HG03159 (cell line): ENCODE results near the gene GLT6D1.
"Not testable (repeated sequence)": the region's sequence is repeated elsewhere in the genome, so short reads cannot be mapped to it uniquely, and the experiment has no call there.

Source experiments
- ATAC-seq: cut with Tn5 transposase; IDR thresholded peaks from one replicate; pipeline ENCODE4 v1.9.1; 2021; ENCODE audit warnings: mild to moderate bottlenecking, moderate library complexity; ENCODE audit not compliant: unreplicated experiment

The GLT6D1 gene, protein sequence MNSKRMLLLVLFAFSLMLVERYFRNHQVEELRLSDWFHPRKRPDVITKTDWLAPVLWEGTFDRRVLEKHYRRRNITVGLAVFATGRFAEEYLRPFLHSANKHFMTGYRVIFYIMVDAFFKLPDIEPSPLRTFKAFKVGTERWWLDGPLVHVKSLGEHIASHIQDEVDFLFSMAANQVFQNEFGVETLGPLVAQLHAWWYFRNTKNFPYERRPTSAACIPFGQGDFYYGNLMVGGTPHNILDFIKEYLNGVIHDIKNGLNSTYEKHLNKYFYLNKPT

DNA sequence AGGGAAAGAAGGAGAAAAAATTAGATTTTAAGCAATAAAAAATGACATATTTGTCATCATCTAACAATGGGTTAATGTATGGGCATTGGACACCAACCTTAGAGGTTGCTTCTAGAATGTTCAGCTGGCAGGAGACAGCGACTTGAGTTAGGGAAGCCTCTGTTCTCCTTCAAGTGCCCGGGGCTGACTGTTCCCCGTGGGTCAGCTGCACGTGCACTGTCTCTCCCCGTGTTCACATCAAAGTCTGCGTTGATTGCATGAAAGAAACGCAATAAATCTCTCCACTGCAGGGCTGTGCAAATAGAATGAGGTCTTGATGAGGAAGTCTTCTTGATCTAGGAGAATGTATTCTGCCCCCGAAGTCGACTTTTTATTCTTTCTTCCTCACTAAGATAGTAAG, at the start of gene GLT6D1:
Gene GLT6D1, minus strand, starts transcription at position 345 of the 400 bp plus-strand sequence. CDS start 353 bp downstream, outside the sequence.
- no peak for ATAC-seq

DNA sequence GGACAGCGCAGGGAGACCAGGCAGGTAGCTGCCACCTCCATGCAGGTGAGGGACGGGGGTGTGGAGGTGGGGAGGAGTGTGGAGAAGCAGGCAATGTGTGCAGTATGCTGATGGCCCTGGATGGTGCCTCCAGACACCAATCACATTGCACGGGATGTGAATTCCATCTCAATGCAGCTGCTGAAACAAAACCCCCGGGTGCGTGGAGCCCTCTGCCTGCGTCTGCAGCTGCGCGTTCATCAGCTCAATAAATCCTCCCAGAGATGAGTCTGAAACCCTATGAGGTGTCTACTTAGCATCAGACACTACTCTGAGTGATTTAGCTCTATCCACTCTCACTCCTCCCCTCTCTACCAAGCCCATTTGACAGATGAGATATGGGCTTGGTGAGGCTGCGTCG, 49.7 kb upstream of the GLT6D1 start:
- ATAC-seq: no peak

DNA sequence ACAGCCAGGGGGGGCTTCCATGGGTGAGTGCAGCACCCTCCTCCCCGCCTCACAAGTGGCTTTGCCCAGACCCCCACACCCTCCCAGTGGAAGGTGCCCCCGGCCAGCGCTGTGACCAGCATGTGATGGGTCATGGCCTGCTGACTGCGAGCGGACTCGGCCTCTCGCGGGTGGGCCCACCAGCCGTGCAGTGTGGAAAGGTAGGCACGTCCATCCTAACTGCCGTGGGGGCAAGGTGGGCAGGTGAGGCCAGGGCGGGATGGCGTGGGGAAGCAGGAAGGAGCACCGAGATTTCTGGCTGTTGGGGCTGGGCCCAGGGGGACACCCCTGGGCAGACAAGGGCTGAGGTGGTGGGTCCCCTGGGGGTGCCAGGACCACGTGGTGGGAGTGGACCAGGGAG, 47.9 kb upstream of the GLT6D1 start:
- no peak for ATAC-seq

DNA sequence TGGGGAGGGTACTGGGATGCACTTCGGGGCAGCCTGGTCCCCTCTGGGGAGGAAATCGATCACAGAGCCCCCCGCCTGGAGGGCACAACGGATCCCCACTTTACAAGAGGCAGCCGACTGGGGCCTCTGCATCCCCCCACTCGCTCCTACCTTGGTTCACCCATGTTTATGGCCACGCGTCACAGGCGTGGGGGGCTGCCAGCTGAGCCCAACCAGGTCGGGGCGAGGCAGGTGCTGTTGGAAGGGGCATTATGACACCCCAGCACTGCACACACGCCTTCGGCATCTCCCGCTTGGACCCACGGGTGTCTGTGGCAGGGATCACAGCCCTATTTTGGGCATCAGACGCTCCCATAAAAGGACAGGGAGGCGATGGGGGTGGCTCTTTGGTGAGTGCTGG, 45.4 kb upstream of the GLT6D1 start:
- ATAC-seq: no peak

DNA sequence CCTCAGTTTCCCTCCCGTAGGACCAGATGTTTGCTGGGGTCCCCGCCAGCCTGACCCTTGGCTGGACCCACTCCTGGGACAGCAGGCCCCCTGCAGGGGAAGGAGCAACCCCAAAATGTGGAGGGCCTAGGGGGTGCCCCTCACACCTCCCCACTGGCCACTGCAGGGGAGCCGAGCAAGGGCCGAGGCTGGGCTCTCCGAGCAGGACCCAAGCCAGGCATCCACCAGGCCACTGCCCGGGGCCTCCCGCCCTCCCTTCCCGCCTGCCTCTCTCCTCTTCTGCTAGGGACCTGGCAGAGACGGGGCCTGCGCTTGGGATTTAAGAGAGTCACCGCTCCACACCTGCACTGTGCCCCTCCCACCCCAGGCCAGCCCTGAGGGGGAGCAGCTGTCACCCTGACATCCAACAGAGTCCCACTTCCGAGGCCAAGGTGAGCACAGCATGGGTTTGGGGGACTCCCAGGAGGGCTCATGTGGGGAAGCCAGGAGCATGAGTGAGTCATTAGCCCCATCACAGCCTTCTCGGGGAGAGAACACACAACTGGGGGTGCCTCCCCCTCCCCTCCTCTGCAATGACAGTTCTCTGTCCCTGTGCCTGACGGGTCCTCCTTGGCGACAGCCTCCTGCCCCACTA, 44.2 kb upstream of the GLT6D1 start:
- no peak for ATAC-seq

DNA sequence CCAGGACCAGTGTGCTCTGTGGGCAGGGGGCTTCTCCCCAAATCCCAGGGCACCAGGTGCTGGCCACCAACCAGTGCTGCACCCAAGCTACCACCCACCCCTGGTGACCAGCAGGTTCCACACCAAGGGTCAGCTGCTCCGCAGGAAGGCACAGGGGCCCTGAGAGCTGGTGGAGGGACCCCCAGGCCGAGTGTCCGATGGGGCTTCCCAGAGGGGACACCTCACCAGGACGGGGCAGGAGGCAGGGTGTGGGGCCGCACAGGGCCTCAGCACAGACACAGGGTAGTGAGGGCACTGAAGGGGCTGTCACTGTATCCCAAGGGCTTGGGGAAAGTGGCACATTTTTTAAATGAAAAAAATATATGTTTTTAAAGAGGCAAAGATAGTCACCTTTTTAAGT, 41.8 kb upstream of the GLT6D1 start:
- no peak for ATAC-seq

DNA sequence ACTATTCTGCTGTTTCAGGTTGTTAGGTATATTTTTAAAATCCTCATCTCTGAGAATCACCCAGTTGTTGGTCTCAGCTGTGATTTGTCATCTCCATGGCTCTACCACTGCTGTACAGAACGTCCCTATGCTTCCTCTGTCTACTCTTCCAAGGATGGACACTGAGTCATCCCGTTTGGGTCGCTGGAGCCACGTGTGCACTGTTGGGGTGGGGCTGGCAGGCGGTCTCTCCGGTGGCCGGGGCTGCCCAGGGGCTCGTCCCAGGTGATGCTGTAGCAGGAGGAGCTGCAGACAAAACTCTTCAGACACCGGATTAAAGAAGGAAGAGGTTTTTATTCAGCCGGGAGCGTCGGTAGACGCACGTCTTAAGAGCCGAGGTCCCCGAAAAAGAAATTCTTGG, 40.7 kb upstream of the GLT6D1 start:
- no peak for ATAC-seq

DNA sequence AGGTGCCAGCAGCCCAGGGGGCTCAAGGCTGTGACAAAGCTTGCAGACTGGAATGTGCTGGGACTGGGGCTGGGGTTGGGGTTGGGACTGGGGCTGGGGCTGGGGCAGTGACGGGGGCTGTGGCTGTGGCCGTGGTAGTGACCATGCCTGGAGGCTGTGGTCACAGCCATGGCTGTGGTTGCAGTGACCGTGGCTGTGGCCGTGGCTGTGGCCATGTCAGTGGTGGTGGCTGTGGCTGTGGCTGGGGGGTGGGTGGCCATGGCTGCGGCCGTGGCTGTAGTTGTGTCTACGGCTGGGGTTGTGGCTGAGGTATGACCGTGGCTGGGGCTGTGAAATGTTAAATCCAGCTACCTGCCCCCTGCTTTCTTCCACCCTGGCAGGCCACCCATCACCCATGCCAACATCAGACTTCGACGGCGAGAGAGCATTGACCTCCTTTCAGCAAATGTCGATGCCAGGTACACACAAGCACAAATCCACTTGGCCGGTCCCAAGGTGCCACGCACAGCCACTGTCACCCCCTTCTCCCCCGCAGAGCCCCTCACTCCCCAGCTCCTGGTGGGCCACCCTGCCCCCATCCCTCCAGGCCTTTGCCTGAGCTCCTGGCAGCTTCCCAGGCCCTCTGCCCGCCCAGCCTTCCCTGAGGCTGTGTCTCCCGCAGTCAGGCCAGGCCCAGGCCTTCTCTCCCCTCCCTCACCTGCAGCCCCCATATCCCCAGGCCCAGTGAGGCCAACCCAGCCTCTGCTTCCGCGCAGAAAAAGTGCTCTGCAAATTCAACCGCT, 39.1 kb upstream of the GLT6D1 start:
- ATAC-seq: no peak

DNA sequence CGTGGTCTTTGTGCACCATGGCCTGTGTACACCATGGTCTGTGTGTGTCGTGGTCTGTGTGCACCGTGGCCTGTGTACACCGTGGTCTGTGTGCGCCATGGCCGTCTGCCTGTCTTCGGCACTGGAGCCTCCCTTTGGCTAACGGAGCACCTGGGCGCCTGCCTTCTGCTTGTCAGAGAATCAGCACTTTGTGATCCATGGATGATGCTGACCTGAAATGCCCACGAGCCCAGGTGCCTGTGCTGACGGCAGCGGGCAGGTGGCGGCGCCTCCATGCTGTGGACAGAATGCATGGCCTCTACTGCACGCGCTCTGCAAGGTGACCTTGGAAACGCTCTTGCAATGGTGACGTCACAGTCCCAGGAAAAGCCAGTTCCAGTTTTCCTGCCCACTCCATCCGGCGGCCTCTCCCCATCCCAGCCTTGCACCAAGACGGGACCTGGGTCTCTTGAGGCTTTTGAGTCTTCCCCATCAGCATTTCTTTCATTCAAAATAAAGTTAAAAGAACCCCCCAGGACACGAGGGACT, 38.4 kb upstream of the GLT6D1 start:
- ATAC-seq: no peak

DNA sequence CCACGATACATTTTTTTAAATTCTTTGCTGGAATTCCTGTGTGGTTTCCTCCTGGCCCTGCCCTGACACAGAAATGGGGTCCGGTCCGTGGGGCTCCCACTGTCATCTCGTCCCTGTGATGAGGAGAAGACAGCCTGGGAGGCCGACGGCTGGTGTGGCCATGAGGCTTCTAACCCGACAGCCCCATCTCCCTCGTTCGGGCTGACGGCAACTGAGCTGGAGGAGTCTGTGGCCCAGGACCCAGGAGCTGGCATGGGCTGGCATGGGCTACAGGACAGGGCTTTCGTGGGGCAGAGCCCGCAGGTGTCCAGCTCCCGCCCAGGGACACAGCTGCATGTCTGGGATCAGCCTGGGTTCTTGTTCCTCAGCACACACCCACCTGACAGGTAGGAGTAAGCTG, 37.6 kb upstream of the GLT6D1 start:
- ATAC-seq: no peak

DNA sequence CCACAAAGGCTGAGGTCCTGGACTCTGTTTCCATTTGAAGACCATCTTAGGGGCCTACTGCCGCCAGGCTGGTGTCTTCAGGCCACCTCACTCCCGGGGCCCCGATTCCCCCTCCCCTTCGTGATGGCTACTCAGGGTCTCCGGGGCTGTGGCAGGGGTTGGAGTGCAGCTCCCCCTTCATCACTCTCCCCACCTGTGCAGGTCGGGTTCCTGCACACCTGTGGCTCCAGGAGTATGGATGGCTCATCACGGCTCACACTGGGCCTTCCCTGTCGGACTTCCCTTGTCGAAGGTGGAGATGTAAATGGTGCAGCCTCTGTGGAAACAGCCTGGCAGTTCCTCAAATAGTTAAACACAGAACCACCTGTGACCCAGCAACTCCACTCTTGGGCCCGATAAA, 35.6 kb upstream of the GLT6D1 start:
- no peak for ATAC-seq

DNA sequence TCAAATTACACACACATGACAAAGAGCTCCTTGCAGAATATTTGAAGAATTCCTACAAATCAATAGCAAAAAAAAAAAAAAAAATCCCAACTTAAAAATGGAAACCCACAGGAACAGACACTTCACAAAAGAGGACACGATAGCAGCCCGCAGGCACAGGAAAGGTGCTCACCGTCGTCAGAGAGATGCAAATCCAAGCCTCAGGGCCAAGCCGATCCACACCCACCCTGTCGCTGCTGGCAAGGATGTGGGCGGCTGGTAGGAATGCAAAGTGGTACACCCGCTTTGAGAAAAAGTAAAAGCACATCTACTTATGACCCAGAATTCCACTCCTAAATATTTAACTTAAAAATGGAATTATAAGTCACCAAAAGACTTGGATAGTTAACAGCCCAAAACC, 34.6 kb upstream of the GLT6D1 start:
- no peak for ATAC-seq

DNA sequence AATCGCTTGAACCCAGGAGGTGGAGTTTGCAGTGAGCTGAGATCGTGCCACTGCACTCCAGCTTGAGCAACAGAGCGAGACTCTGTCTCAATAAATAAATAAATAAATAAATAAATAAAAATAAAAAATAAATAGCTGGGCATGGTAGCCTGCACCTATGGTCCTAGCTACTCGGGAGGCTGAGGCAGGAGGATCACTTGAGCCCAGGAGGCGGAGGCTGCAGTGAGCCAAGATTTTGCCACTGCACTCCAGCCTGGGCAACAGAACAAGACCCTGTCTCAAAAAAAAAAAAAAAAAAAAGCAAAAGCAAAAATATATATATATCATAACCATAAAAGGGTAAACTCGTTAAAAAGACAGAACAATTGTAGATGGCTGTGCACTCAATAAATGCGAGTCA, 33.4 kb upstream of the GLT6D1 start:
- not testable (repeated sequence) for ATAC-seq

DNA sequence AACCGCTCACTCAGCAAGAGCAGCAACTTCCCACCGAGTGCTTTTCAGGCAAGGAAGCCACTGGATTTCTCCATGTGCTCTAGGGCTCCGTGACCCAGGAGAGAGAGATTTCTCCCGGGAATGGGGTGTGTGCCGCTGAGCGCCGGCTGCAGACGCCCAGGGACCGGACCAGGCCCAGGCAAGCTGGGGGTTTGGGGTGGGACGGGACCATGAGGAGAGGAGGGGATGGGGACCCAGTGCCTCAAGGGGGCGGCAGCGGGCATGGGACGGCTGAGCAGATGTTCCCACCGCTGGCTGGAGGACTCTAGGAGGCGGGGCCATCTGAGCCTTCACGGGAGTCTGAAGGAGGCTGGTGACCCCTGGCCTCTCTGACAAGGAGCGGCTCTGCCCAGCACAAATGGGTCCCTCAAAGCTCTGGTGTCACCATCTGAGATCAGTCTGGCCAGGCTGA, 32.3 kb upstream of the GLT6D1 start:
- no peak for ATAC-seq

DNA sequence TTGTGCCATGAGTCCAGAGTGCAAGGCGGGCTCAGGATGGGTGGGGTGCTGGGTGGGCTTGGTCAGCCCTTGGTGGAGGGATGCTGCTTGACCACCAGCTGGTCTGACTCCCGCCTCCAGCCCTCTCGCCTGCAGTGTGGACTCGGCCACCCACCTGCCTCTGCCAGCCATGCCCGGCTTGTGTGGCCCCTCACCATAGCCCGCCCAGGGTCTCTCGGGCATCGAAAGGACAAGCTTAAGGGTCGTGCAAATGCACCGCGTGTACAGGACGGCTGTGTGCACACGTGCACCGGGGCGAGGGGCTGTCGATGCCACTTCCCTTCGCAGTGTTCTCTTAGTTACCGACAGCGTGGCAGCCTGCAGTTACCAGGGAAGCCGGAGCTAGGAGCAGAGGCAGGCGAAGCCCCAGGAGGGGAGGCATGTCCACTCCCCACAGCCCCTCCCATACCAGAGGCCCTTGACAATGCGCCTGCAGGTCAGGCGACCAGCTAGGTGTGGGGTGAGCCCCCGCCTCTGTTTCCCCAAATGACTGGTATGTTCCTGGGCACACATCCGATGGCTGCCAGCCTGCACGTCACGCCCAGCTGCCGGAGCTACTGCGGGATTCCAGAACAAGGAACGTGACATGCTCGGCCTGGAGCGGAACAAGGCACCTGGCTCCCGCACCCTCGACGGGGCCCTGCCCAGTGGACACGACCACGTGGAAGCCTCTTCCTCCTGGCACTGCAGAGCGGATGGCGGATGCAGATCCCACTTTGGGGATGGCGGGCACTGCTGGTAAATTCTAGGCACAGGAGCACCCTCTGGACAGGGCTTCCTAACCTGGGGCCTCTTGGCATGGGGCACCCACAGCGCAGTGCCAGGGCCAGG, 31.6 kb upstream of the GLT6D1 start:
- ATAC-seq: no peak

DNA sequence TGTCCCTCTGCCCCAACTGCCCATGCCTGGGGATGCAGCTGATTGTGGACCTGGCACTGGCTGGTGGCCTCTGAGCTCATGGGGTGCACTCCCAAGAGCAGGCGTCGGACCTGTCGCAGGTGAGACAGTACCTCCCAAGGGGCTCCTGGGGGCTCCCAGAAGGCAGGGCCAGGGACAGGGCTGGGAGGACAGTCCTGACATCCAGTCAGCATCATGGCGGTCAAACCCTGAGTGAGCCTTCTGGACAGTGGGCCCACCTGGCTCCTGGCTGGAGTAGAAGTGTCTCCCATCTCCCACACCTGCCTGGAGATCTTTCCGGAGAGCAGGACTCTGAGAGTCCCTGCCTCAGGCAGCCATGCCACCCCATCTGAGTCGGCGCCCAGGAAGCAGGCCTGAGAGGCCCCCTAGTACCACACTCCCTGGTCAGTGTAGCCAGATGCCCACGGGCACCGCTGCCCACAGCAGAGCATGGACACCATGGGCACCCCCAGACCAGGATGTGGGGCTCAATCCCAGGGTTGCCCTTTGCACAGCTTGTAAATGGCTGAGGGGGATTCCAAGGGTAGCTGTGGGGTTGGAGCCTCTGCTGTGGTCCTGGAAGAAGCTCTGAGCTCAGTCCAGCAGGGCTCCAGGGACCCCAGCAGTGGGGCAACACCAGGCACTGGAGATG, 30.4 kb upstream of the GLT6D1 start:
- no peak for ATAC-seq

DNA sequence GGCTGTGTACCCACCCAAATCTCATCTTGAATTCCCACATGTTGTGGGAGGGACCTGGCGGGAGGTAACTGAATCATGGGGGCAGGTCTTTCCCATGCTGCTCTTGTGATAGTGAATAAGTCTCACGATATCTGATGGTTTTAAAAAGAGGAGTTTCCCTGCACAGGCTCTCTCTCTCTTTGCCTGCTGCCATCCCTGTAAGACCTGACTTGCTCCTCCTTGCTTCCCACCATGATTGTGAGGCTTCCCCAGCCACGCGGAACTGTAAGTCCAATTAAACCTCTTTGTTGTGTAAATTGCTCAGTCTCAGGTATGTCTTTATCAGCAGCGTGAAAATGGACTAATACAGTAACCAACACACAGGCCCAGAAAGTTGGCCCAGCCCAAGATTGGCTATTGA, 29.7 kb upstream of the GLT6D1 start:
- not testable (repeated sequence) for ATAC-seq

DNA sequence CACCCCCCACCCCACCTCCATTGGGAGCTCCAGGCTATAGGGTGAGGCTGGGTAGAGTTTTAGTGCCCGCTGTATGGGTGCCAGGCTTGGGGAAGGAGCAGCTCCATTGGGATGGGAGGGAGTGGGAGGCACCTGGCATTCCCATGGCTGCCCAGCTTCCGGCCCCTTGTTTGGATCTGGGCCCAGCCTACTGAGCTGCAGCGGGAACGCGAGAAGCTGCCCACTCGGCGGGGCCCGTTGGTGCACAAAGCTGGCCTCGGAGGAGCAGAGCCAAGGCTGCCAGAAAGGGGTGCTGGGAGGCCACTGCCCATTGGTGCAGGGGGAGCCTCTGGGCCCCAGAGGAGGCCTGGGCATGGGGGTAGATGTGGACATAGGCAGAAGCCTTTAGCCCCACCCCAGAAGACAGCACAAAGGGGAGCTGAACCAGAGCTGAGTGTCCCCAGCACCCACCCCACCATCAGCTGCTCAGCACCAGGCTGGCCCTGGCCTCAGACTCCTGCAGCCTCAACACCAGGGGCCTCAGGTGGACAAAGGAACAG, 28.2 kb upstream of the GLT6D1 start:
- ATAC-seq: no peak

DNA sequence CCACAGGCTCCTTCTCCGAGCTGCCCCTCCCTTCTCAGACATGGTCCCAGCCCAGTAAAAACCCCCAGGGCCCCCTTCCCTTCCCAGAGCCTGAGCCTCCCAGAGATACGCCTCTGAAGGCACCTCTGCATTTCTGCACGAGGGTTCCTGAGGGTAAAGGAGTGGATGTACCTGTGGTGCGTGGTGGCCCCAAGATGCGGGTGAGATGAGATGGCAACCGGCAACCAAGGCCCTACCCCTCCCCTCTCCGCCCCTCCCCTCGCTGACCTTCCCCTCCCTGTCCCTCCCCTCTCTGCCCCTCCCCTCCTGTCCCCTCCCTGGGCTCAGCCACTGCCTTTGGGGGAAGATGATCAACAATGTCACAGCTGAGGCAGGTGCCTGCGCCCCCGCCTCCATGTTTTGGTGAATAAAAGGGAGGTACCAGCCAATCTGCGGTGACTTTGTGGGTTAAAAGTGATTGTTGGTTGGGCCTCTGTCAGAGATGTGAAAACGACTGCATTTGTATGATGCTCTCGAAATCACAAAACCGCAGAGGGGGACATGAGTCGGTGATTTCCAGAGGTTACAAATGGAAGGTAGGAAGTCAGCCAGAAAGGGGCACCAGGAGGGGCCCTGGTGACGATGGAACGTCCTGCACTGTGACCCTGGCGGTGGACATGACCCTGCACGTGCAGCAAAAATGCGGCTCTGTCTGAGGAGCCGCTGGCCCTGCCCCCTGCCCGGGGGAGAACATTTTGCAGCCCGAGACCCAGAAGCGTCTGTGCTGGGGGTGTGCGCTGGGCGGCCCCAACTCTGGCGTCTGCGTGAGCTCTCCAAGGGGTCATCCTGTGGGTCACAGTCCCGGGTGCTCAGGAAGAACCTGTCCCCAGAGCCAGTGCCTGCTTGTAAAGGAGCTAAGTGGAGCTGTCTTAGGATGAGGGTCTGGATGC, 27.5 kb upstream of the GLT6D1 start:
- no peak for ATAC-seq
